GM08714 (cell line): ENCODE data around the gene AGPAT4.

Experiments used
- H3K4me3 ChIP-seq: fragments of 200-500 bp; sonication (Bioruptor generic); 2 replicates; pipeline ENCODE4 v1.5.1; 2014; ENCODE audit warnings: mild to moderate bottlenecking, low read length, inconsistent platforms
- ZNF274 ChIP-seq: IDR thresholded peaks from 2 replicates; pipeline ENCODE4 v1.6.1; 2012; ENCODE audit warnings: mild to moderate bottlenecking, low read depth, low read length

Gene AGPAT4

DNA sequence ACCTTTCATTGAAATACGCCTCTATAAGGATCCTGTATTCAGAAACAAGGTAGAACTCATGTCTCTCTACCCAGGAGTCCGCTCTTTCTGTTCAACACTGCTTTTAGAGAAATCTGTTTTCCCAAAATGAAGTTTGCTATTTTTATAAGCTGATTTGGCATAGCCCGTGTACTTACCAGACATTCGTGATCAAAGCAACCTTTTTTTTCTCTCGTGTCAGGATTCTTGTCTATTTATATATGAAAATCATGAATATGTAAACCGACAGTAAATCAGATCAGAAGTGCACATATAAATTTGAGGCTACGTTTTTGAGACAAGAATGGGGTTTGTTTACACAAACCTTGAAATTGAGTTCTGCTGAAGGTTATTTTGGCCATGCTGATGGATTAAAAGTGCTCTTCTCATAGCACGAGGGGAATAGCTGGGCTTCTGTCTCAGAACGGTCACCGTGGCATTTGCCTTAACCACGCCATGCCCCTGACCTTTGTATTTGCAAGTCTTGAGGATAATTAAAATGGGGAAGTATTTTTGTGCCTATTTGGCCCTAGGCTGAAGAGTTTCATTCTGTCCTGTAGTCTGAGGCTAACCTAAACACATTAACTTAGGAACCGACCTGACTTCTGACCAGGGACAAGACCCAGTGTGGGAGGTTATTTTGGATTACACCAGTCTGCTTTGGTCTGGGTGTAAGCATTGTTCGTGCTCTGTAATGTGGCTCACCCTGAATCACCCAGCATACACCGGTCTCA lies 163.7 kb downstream of the AGPAT4 start:
- no peak overlapping the region for H3K4me3 ChIP-seq
- no peak for TF ChIP-seq ZNF274

DNA sequence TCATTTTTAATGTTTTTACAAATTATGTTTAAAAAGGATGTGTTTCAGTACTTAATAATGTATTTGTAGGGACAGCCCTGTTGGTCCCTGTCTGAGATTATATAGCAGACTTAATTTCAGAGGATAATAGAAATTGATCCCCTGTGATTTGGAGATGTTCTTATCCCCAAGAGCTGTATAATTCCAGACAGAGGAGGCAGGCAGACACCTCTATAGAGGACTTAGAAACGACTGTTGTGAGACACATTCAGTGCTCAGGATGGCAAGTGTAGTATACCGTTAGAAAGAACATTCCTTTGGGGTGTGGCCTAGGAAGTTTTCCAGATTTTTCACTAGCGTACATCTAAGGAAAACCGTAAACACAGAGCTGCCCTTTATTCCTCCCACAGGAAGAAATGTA lies 164.5 kb downstream of the AGPAT4 start:
- no peak overlapping the region for H3K4me3 ChIP-seq
- TF ChIP-seq ZNF274, result no peak

DNA sequence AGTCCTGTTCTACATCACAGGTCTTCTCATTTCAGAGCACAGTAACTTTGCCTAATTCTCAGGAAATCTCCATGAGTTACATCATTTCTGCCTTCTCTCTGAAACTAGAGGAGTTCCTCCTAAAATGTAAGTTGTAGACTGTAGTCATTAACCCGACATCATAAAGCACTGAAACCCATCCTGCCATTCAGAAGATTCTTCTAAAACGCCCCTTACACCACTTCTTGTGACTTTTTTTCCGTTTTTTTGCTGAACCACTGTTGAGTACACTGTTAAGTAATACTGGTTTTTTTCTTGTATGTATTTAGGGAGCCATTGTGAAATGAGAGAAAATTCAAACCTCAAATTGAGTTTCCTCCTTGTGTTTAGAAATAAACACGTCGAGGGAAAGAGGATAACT lies 164.9 kb downstream of the AGPAT4 start:
- H3K4me3 ChIP-seq, result no peak overlapping the region
- no peak for TF ChIP-seq ZNF274

DNA sequence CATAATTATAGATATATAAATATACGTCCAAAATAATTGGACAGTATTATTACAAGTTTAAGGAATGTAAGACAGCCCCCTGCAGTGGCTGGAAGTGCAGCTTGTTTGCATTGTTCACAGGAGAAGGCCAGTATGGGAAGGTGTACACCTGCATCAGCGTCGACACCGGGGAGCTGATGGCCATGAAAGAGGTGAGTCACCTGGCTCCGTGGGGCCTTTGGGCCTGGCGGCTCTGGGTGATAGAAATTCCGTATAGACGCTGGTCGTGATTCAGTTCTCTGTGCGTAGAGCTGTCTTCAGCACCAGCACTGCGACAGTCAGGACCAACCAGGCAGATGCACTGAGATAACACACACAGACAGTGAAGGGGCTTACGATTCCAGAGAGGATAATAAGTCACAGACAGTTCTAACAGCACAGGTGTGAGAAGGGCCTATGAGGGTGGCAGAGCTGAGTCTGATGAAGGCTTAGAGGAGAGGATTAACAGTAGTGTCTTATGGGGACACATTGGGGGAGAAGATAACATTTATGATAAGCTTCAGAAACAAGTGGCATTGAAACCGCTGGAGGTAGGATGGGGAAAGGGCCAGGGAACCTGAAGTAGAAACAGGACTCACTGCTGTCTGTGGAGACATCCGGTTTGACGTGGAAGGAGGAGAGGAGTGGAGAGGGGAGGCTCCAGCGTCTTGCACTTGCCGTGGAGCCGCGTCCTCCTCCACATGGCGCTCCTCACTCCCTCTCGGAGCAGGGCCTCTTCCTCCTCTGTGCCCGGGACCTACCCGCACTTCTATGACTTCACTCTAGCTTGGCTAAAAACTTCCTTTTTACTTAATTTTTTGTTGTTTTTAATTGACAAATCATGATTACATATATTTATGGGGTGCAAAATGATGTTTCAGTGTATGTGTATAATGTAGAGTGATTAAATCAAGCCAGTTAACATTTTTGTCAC lies 165.8 kb downstream of the AGPAT4 start:
- TF ChIP-seq ZNF274, result no peak
- H3K4me3 ChIP-seq, result no peak overlapping the region

DNA sequence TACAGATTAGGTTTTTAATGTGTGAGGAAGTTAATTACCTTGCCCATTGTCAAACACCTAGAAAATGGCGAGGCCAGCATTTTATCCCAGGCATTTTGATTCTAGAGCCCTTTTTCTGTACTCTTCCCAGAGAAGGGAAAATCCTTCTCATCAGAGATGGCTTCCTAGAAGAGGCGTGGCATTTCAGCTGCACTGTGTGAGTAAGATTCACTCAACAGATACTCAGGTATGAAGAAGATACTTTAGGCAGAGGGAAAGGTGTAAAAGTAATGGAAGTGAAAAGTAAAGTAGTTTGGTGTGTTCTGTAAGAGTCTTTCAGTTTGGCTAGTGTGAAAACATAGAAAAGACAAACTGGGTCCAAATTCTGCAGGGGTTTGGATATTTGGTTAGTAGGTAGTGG lies 168.5 kb downstream of the AGPAT4 start:
- TF ChIP-seq ZNF274, result no peak
- no peak overlapping the region for H3K4me3 ChIP-seq

DNA sequence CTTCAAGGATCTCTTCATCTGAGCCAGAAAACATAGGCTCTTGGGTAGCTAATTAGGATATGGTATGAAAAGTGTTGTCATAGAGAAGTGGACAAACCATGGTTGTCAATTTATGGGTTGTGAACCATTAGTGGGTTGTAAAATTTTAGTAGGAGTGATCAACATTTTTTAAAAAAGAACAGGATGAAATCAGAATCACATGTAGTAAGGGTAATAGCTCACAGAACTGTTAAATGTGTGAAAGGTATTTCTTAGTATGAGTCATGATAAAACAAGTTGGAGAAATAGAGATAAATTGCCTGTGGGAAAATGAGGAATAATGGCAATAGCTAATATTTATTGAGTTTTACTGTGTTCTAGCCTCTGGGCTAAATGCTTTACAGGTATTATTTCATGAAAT lies 168.9 kb downstream of the AGPAT4 start:
- H3K4me3 ChIP-seq, result no peak overlapping the region
- no peak for TF ChIP-seq ZNF274

DNA sequence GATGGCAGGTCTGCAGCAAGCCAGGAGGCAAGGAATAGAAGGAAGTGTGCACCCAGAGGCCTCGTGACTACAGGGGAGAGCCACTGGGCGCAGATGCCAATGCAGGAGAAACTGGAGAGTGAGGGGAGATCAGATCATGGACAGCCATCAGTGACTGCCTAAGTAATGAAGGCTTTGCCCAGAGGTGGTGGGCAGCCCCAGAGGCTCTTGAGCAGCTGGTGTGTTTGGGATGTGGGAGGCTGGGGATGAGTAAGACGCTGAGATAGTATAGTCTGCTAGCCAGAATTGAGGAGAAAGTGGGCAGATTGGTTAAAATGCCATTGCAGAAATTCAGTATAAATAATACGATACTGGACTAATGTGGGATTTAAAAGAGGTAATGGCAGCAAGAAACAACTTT lies 170.4 kb downstream of the AGPAT4 start:
- no peak overlapping the region for H3K4me3 ChIP-seq
- no peak for TF ChIP-seq ZNF274

DNA sequence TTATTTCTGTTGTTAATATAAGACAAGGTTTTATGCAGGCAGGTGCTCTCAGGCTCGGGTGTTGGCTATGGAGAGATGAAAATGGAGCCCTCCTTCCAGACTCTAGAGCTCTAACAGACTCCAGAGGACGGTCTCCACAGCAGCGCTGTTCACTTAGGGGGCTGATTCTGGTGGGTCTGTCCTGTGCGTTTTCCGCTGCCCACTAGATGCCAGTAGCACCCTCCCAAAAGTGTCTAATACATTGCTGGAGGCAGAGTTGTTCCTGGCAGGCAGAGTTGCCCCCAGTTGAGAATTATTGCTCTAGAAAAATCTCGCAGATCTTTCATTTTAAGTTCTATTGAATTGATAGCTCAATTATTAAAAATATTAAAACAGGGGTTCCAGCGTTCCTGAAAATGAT lies 172.3 kb downstream of the AGPAT4 start:
- H3K4me3 ChIP-seq, result no peak overlapping the region
- no peak for TF ChIP-seq ZNF274

DNA sequence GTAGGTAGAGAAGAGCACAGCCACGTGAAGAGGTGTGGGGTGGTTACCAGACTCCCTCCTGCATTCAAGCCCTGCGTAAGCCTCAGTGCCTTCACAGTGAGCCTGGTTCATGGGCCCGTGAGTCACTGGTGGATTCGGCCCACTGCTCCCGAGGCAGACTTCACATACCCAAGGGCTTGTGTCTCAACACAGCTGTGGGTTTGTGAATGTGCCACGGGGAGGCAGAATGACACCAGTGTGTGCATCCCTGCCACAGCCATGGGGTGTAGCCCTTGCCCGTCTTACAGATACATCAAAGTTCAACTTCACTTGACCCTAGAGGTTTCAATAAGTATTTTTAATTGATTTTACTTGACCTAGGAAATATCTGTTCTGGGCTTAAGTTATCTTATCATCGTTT lies 173.8 kb downstream of the AGPAT4 start:
- no peak overlapping the region for H3K4me3 ChIP-seq
- TF ChIP-seq ZNF274, result no peak

DNA sequence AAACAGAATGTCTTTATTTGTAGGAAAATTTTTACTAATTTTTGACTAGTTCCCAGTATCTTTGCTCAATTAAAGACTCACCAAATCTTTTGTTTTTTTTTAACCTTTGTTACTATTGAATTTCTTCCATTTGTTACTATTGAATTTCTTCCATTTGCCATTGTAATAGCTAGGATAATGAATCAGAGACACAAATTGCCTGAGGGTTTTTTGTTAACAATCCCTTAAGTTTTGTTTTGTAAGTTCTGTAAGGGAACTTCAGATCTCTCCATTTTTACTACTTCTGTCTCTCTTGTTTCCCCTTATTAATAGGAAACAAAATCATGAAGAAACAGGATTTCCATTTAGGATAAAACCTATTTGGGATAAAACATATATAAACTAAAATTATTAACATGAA lies 177.9 kb downstream of the AGPAT4 start:
- TF ChIP-seq ZNF274, result no peak
- no peak overlapping the region for H3K4me3 ChIP-seq

DNA sequence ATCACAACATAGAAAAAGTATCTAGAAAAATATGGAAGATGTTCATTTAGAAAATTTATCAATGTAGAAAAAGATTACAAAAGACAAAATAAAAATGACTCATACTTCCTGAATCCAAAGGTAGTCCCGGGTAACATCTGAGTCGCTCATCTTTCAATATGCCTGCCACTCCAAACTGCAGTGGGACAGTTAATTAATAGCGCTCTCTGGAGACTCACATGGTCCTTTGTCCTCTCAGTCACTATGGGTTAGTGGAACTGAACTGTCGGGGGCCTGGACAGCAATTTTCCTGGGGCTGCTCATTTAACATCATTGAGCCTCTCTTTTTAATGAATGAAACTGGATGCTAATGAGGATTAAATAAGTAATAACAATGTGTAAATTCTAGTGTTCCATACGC lies 178.9 kb downstream of the AGPAT4 start:
- H3K4me3 ChIP-seq, result no peak overlapping the region
- no peak for TF ChIP-seq ZNF274

DNA sequence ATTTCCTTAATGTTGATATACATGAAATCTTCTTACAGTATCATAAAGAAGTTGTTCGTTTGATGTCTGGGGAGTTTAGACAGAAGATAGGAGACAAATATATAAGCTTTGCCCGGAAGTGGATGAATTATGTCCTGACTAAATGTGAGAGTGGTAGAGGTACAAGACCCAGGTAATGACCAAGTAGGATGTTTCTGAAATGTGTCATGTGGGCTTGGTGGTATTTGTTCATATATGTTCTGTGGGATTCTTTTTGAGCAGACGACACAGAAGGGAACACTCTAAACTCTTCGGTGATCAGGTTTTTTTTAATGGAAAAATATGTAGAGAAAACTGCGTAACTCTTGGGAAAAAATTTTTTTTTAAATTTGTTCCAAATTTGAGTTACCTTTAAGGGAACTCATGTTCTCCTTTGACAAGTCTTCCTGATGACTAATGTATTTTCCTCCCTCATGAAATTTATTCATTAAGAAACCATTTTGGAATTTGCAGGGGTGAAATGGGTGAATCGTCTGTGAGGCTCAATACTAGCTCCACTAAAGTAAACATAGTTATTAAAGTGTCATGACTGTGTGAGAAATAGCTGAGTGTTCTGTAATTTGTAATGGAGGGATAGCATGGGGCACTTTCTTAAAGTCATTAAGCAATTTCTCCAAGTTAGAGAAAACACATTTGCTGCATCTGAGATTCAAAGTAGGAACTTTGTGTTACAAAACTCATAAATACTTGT lies 181.7 kb downstream of the AGPAT4 start:
- TF ChIP-seq ZNF274, result no peak

DNA sequence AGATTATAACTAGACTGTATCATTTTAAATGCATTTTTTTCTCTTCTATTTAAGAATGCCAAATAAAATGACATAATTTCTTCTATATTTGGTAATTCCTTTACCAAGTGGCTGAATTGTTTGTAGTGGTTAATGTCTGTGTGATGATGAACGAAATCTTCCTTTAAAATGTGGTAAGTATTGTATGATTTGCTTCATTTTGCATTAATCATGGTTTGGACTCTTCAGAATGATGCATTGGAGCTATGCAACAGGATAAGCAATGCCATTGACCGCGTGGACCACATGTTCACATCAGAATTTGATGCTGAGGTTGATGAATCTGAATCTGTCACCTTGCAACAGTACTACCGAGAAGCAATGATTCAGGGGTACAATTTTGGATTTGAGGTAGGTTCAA lies 182.7 kb downstream of the AGPAT4 start:
- H3K4me3 ChIP-seq, result no peak overlapping the region
- TF ChIP-seq ZNF274, result no peak

More for the DNA sequence above, 181.7 kb downstream of the AGPAT4 start:
- H3K4me3 ChIP-seq, result no peak overlapping the region

DNA sequence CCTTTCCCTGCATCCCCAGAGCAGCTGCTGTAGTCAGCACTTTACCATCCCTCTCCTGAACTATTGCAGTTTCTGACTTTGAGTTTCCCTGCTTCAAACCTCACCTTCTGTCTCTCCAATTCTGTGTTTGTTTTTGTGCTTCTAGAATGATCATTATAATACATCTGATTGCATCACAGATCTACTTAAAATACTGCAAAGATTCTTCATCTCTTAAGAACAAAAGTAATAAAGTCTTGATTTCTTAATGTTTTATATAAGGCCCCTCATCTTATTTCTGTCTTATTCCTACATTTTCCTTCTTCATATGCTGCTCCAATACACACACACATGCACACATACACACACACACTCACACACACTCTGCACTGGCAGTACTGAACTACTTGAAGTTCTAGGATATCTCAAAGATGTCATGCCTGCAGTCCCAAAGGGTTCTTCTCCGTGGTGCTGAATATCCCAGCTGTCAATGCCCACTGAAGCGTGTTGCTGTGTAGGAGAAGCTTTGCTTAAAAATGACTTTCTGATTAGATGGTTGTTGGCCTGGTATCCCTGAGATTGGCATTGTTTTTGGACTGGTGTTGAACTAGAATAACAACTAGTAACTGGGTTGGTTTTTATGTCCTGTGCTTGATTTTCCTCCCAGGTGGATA lies 185.1 kb downstream of the AGPAT4 start:
- no peak overlapping the region for H3K4me3 ChIP-seq
- TF ChIP-seq ZNF274, result no peak

DNA sequence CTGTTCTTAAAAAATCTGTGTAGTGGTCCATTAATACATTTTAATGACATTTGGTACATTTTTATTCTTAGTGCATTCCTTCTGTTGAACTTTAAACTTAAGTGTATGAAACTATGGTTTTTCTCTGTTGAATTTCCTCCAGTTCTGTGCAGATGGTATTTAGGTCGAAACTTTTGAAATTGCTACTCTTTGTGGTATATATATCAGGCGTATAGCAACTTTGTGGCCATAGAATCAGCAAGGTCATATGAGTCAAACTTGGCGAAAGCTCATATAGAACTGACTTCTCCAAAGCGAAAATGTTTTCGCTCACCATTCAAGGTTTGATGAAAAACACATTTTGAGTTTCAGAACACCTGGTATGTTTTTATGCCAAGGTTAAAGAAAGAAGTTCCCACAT lies 188.6 kb downstream of the AGPAT4 start:
- no peak for TF ChIP-seq ZNF274
- no peak overlapping the region for H3K4me3 ChIP-seq
